Smooth muscle cell of the umbilical artery (primary cell): ENCODE results near the gene CABP7. TPM values are rescaled to one million over a fixed set of nuclear protein-coding genes. Genes with fewer than 3 reads are reported as not detected.

Experiments used
- total RNA-seq: library from RNA; depleted of rRNA; stranded (reverse); fragments of >200 nt; gene quantifications from 2 replicates; pipeline ENCODE4 v1.2.3, GENCODE V29; 2014

The CABP7 gene
- total RNA-seq = not detected in 2 replicates

DNA sequence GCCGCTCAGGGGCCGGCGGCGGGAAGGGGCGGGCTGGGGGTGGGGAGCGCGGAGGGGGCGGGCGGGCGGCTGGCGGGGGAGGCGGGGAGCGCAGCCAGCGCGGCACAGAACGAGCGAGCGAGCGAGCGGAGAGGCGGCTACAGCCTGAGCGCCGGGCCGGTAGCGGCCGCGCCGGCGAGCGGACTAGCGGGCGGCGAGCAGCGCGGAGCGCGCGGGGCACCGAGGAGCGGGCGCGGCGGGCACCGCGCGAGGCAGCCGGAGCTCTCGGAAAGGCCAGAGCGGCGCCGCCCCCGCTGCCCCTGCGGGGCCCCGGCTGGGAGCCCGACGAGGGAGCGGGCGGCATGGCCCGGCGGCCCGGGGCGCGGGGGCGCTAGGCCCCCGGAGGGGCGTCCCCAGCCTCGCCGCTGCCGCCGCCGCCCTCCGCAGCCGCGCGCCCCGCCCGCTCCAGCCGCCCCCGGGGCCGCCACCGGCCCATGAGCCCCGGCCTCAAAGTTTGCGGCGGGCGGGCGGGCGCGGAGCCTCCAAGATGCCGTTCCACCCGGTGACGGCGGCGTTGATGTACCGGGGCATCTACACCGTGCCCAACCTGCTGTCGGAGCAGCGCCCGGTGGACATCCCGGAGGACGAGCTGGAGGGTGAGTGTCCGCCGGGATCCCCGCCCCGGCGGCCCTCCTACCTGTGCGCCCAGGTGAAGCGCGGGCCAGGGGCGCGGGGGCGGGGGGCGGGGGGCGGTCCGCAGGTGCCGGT is at the start of gene CABP7:
Gene CABP7, plus strand, starts transcription at position 105 of the 747 bp plus-strand sequence. Its CDS starts 422 bp downstream, at position 527.

DNA sequence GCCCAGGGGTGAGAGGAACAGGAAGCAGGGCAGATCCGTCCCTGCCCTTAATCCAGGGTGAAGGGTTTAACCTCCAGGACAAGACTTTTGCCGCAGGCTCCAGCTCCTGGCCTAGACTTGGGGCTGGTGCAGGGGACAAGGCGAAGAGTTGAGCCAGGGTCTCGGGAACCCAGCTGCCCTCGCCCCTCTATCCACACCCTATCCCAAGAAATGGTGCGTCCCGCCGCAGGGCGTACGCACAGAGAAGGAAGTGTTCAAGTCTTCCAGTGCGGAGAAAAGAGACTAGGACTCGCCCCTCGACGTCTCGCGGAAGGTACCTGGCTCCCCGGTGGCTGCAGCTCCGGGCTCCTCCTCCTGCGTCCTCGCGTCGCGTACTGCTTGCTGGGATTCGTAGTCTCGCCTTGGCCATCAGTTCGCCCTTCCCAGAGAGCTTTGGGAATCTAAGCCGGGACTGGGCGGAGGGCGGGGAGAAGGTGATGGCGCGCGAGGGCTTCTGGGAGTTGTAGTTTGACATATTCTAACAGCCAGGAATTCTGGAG is 46.9 kb downstream of the CABP7 start, which contains the start of gene ZMAT5:
Gene ZMAT5, minus strand, starts transcription at position 376 of the 539 bp plus-strand sequence. CDS start 18,463 bp downstream, outside the sequence.

GRCh38 chr22:29767171-29768051 is 47.6 kb downstream of the CABP7 start, which contains the start of gene UQCR10:
TSS of gene UQCR10 (plus strand) at chr22:29767369. CDS start at chr22:29767399, 30 bp downstream.

Other genes starting within 250 kb of the CABP7 start
- gene NEFH, start 239.8 kb upstream of the CABP7 start, total RNA-seq = 0.59 and 1.0 TPM in 2 replicates
- gene THOC5, start 166.2 kb upstream of the CABP7 start, total RNA-seq = 49.9 and 98.5 TPM in 2 replicates
- 54.0 and 67.6 TPM in 2 replicates for gene NIPSNAP1, start 138.9 kb upstream of the CABP7 start, total RNA-seq
- gene NF2, start 116.4 kb upstream of the CABP7 start, total RNA-seq = 63.0 and 109 TPM in 2 replicates
- gene ZMAT5, start 47.0 kb downstream of the CABP7 start, total RNA-seq = 13.9 and 15.4 TPM in 2 replicates
- 62.6 and 72.5 TPM in 2 replicates for gene UQCR10, start 47.4 kb downstream of the CABP7 start, total RNA-seq
- 42.2 and 64.5 TPM in 2 replicates for gene ASCC2, start 118.3 kb downstream of the CABP7 start, total RNA-seq
- 41.6 and 47.7 TPM in 2 replicates for gene MTMR3, start 163.2 kb downstream of the CABP7 start, total RNA-seq